A375 (cell line): ENCODE data around the gene ZBTB3. TPM values are rescaled to one million over a fixed set of nuclear protein-coding genes. Genes with fewer than 3 reads are reported as not detected.

Experiments used
- small RNA-seq: library from RNA; depleted of rRNA; stranded (forward); fragments of <200 nt; gene quantifications from one replicate; pipeline ENCODE3, GENCODE V24; 2014
- total RNA-seq: library from RNA; depleted of rRNA; stranded (reverse); fragments of >200 nt; shearing (Covaris generic); gene quantifications from 2 replicates; pipeline ENCODE4 v1.2.3, GENCODE V29; 2014; rRNA removed

The ZBTB3 gene
- total RNA-seq = 5.0 and 6.7 TPM in 2 replicates

GRCh38 chr11:62753736-62754603, at the start of gene ZBTB3:
ZBTB3 (minus strand) TSS chr11:62754160; CDS start chr11:62753664, 496 bp downstream.

GRCh38 chr11:62791501-62792201, 37.7 kb upstream of the ZBTB3 start, which contains the start of gene TMEM223:
TMEM223 (minus strand) TSS chr11:62792006; CDS start chr11:62791994, 12 bp downstream.

GRCh38 chr11:62787005-62787759, 33.2 kb upstream of the ZBTB3 start, which contains the start of gene TMEM179B:
TMEM179B (plus strand) TSS chr11:62787402; CDS start chr11:62787432, 30 bp downstream.

GRCh38 chr11:62771144-62772021, 17.4 kb upstream of the ZBTB3 start, which contains the start of gene TAF6L:
TAF6L (plus strand) TSS chr11:62771396; CDS start chr11:62775784, 4,388 bp downstream.

GRCh38 chr11:62728171-62728988, 25.6 kb downstream of the ZBTB3 start, which contains the start of gene TTC9C:
TTC9C (plus strand) TSS chr11:62728486; CDS start chr11:62728849, 363 bp downstream.

GRCh38 chr11:62727165-62727871, 26.6 kb downstream of the ZBTB3 start, which contains the start of gene HNRNPUL2:
HNRNPUL2 (minus strand) TSS chr11:62727457; CDS start chr11:62727156, 301 bp downstream.

GRCh38 chr11:62707277-62707861, 46.6 kb downstream of the ZBTB3 start, which contains the start of the genes BSCL2 and GNG3:
BSCL2 (minus strand) TSS chr11:62707424; CDS start chr11:62707195, 229 bp downstream.
GNG3 (plus strand) TSS chr11:62707676; CDS start chr11:62708296, 620 bp downstream.

Small RNA genes within 50 kb of the gene (small RNA-seq; reads per million reads assigned to genes)
- gene MIR6514 = not detected

Other genes starting within 250 kb of the ZBTB3 start
- 205 and 216 TPM in 2 replicates for gene AHNAK, start 207.4 kb downstream of the ZBTB3 start, total RNA-seq
- gene EEF1G, start 180.3 kb downstream of the ZBTB3 start, total RNA-seq = 2,191 and 2,371 TPM in 2 replicates
- gene TUT1, start 162.6 kb downstream of the ZBTB3 start, total RNA-seq = 18.9 and 28.1 TPM in 2 replicates
- gene MTA2, start 152.3 kb downstream of the ZBTB3 start, total RNA-seq = 153 and 165 TPM in 2 replicates
- gene EML3, start 141.4 kb downstream of the ZBTB3 start, total RNA-seq = 41.0 and 43.7 TPM in 2 replicates
- gene ROM1, start 140.9 kb downstream of the ZBTB3 start, total RNA-seq = 8.4 and 13.0 TPM in 2 replicates
- gene B3GAT3, start 132.2 kb downstream of the ZBTB3 start, total RNA-seq = 84.1 and 103 TPM in 2 replicates
- gene GANAB, start 107.5 kb downstream of the ZBTB3 start, total RNA-seq = 234 and 237 TPM in 2 replicates
- gene INTS5, start 100.9 kb downstream of the ZBTB3 start, total RNA-seq = 21.1 and 24.6 TPM in 2 replicates
- gene C11orf98, start 89.0 kb downstream of the ZBTB3 start, total RNA-seq = 258 and 334 TPM in 2 replicates
- gene CSKMT, start 88.8 kb downstream of the ZBTB3 start, total RNA-seq = 19.2 and 33.6 TPM in 2 replicates
- gene UQCC3, start 82.5 kb downstream of the ZBTB3 start, total RNA-seq = 27.7 and 35.5 TPM in 2 replicates
- 9.0 and 13.3 TPM in 2 replicates for gene LBHD1, start 81.9 kb downstream of the ZBTB3 start, total RNA-seq
- 306 and 324 TPM in 2 replicates for gene UBXN1, start 75.1 kb downstream of the ZBTB3 start, total RNA-seq
- 0.21 and 0.23 TPM in 2 replicates for gene LRRN4CL, start 64.6 kb downstream of the ZBTB3 start, total RNA-seq
- 87.7 and 115 TPM in 2 replicates for gene BSCL2, start 46.7 kb downstream of the ZBTB3 start, total RNA-seq
- gene GNG3, start 46.5 kb downstream of the ZBTB3 start, total RNA-seq = not detected in 2 replicates
- gene HNRNPUL2, start 26.7 kb downstream of the ZBTB3 start, total RNA-seq = 13.6 and 14.1 TPM in 2 replicates
- gene TTC9C, start 25.7 kb downstream of the ZBTB3 start, total RNA-seq = 37.5 and 48.1 TPM in 2 replicates
- gene POLR2G, start 7.4 kb upstream of the ZBTB3 start, total RNA-seq = 143 and 148 TPM in 2 replicates
- 33.0 and 39.5 TPM in 2 replicates for gene TAF6L, start 17.2 kb upstream of the ZBTB3 start, total RNA-seq
- 61.4 and 91.5 TPM in 2 replicates for gene TMEM179B, start 33.2 kb upstream of the ZBTB3 start, total RNA-seq
- 47.6 and 57.5 TPM in 2 replicates for gene TMEM223, start 37.8 kb upstream of the ZBTB3 start, total RNA-seq
- 35.6 and 42.9 TPM in 2 replicates for gene NXF1, start 51.3 kb upstream of the ZBTB3 start, total RNA-seq
- gene STX5, start 77.9 kb upstream of the ZBTB3 start, total RNA-seq = 33.8 and 38.8 TPM in 2 replicates
- 1.5 TPM in 1 of 2 replicates, not detected in the other for gene TEX54, start 78.7 kb upstream of the ZBTB3 start, total RNA-seq
- 204 and 215 TPM in 2 replicates for gene WDR74, start 85.4 kb upstream of the ZBTB3 start, total RNA-seq
- gene SLC3A2, start 126.7 kb upstream of the ZBTB3 start, total RNA-seq = 739 and 838 TPM in 2 replicates
- 0.30 and 0.56 TPM in 2 replicates for gene CHRM1, start 167.2 kb upstream of the ZBTB3 start, total RNA-seq
- gene SLC22A6, start 230.8 kb upstream of the ZBTB3 start, total RNA-seq = not detected in 2 replicates